ENCODE results near the gene CTAGE1.

The CTAGE1 gene

GRCh38 chr18:22448238-22448637 lies 30.5 kb upstream of the CTAGE1 start:
- no peak for DNase-seq (ENCODE audit: low read depth)
- no peak overlapping the region for H3K4me3 ChIP-seq (replicated peaks; ENCODE audit: low read depth, low read length)
- no peak for TF ChIP-seq CTCF (IDR thresholded peaks at IDR 0.05; ENCODE audit: low read length, missing control alignments)

DNA sequence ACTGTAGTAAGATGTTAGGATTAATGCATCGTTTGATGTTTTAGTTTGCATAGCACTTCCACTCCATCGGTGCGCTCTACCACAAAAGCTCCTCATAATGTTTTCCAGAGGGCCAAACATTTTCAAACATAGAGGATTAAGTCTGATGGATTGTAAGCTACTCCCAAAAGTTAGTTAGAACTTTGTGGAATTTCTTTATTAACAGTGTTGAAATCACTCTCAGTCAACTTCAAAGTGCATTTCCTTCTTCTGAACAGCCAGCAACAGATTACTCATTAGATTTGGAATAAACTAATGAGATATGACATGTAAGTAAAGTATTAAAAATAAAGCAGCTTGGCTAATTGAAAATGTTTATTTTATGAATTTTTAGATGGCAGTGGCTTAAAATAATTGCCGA lies 30.1 kb upstream of the CTAGE1 start:
- no peak for DNase-seq (ENCODE audit: low read depth)
- TF ChIP-seq CTCF (IDR thresholded peaks at IDR 0.05; ENCODE audit: low read length, missing control alignments) = no peak

DNA sequence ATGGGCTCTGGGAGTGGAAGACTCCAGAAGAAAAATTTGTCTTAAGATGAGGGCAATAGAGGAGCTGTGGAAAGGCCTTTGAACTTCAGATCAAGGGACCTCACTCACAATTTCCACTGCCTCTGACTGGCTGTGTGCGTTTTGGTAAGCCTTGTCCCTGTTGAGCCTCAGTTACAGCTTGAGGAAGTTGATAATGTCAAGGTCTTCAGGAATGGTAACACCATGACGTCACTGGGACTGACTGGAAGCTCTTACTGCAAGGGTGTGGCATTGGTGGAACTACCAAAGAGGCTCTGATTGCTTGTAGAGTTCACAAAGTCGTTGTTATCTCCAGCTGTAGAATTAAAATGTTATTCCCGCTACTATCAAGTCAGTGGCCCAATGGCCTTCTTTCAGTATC lies 29.2 kb upstream of the CTAGE1 start:
- TF ChIP-seq CTCF (IDR thresholded peaks at IDR 0.05; ENCODE audit: low read length, missing control alignments) = no peak
- no peak for DNase-seq (ENCODE audit: low read depth)
- H3K4me3 ChIP-seq (replicated peaks; ENCODE audit: low read depth, low read length) = no peak overlapping the region

More for the DNA sequence above, 30.1 kb upstream of the CTAGE1 start:
- no peak overlapping the region for H3K4me3 ChIP-seq (replicated peaks; ENCODE audit: low read depth, low read length)

GRCh38 chr18:22446325-22446724 lies 28.6 kb upstream of the CTAGE1 start:
- TF ChIP-seq CTCF (IDR thresholded peaks at IDR 0.05; ENCODE audit: low read length, missing control alignments) = no peak
- DNase-seq (ENCODE audit: low read depth) = no peak
- no peak overlapping the region for H3K4me3 ChIP-seq (replicated peaks; ENCODE audit: low read depth, low read length)

DNA sequence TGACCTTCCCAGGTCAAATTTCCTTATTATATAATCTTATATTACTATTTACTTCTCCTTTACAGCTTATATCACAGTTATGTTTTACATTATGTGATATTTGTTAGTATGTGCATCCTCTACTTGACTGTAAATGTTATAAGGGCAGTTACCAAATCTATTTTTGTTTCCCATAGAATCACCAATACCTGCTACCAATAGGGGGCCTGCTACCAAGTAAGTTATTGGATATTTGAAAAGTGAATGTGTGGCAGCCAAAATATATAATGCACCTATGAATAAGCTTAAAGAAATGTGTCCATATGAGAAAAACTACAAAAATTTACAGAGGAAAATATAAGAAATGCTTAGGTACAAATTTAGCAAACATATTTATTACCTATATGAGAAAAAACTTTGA lies 23.9 kb upstream of the CTAGE1 start:
- DNase-seq (ENCODE audit: low read depth) = no peak
- H3K4me3 ChIP-seq (replicated peaks; ENCODE audit: low read depth, low read length) = no peak overlapping the region
- TF ChIP-seq CTCF (IDR thresholded peaks at IDR 0.05; ENCODE audit: low read length, missing control alignments) = no peak

DNA sequence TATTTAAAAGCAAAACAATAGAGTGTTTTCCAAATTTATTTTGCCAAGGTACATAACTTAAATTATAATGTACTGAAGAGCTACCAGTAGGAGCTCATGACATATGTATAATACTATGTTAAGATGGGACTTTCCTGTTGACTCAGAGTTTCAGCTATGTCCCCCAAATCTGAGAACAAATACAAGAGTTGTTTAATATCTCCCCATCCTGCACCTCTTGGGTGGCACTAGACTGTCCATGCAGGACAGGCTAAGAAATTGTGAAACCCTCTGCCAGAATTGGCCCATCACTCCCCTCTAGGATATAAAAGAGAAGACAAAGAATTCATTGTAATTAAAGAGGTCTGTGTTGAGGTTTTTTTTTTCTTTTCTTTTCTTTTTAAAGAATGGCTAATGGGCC lies 21.7 kb upstream of the CTAGE1 start:
- DNase-seq (ENCODE audit: low read depth) = peak; percentile 59
- no peak for TF ChIP-seq CTCF (IDR thresholded peaks at IDR 0.05; ENCODE audit: low read length, missing control alignments)
- H3K4me3 ChIP-seq (replicated peaks; ENCODE audit: low read depth, low read length) = no peak overlapping the region

GRCh38 chr18:22436136-22436535 lies 18.4 kb upstream of the CTAGE1 start:
- H3K4me3 ChIP-seq (replicated peaks; ENCODE audit: low read depth, low read length) = no peak overlapping the region
- DNase-seq (ENCODE audit: low read depth) = no peak
- no peak for TF ChIP-seq CTCF (IDR thresholded peaks at IDR 0.05; ENCODE audit: low read length, missing control alignments)
